Nephron progenitor cell (in vitro differentiated cells): ENCODE results near the gene CEP162.
"Not testable (repeated sequence)": the region's sequence is repeated elsewhere in the genome, so short reads cannot be mapped to it uniquely, and the experiment has no call there.

Experiments used
- DNase-seq: peaks from one replicate; pipeline ENCODE4 v3.0.0; 2021
- H3K27ac Mint-ChIP-seq: 2 replicates; pipeline ENCODE4 v1.8.0; 2021; ENCODE audit warnings: mild to moderate bottlenecking, moderate library complexity, mixed read lengths
- H3K27me3 Mint-ChIP-seq: 2 replicates; pipeline ENCODE4 v1.8.0; 2021; ENCODE audit warnings: mild to moderate bottlenecking, low read depth, mixed read lengths; ENCODE audit not compliant: poor library complexity
- H3K36me3 Mint-ChIP-seq: 2 replicates; pipeline ENCODE4 v1.8.0; 2021; ENCODE audit warnings: low read depth, mixed read lengths
- H3K4me1 Mint-ChIP-seq: 2 replicates; pipeline ENCODE4 v1.8.0; 2021; ENCODE audit warnings: mixed read lengths
- H3K4me3 Mint-ChIP-seq: 2 replicates; pipeline ENCODE4 v1.8.0; 2021; ENCODE audit warnings: mild to moderate bottlenecking, moderate library complexity, mixed read lengths
- H3K9me3 Mint-ChIP-seq: 2 replicates; pipeline ENCODE4 v1.8.0; 2021; ENCODE audit warnings: mild to moderate bottlenecking, moderate library complexity, mixed read lengths
- CTCF ChIP-seq: fragments of 200-600 bp; sonication (generic); IDR thresholded peaks from 2 replicates; pipeline ENCODE4 v1.5.0; 2021; ENCODE audit warnings: antibody characterized with exemption

CEP162 gene

DNA sequence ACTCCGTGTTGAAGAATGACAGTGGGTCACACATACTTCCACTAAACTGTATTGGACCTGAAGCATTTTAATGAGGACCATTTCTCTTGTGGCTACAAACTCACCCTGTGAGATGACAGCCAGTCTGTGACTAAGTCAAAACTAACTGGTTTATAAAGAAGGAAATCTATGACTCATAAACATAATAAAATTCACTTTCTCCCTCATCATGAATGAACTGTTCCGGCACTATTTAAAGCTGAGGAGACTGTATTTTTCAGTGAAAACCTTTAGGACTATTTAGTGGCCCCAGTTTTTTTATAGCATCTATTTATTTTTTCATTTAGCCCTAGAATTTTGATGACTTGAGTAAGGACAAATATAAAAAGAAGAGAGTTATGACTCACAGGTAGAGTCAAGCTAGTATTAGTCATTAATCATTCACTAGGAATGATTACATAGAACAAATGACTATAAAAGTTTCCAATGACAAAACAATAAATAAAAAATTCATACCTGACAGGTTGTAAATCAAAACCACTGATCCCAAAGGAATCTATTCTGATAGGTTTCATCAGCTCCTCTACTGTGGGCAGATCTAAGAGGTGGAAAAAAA lies 34.2 kb downstream of the CEP162 start:
- no peaks in the 10 kb centered on the region for H3K9me3 Mint-ChIP-seq
- peaks cover 81% of the 10 kb centered on the region for H3K36me3 Mint-ChIP-seq
- no peak overlapping the region for H3K27ac Mint-ChIP-seq
- no peaks in the 10 kb centered on the region for H3K27me3 Mint-ChIP-seq
- TF ChIP-seq CTCF: no peak
- H3K4me1 Mint-ChIP-seq: no peaks in the 10 kb centered on the region
- no peak for DNase-seq
- H3K4me3 Mint-ChIP-seq: no peak overlapping the region

GRCh38 chr6:84191802-84192201 lies 35.6 kb downstream of the CEP162 start:
- H3K4me1 Mint-ChIP-seq: no peaks in the 10 kb centered on the region
- H3K4me3 Mint-ChIP-seq: no peak overlapping the region
- H3K27ac Mint-ChIP-seq: no peak overlapping the region
- H3K36me3 Mint-ChIP-seq: peaks cover 79% of the 10 kb centered on the region
- no peak for TF ChIP-seq CTCF
- DNase-seq: no peak
- H3K9me3 Mint-ChIP-seq: no peaks in the 10 kb centered on the region
- H3K27me3 Mint-ChIP-seq: no peaks in the 10 kb centered on the region

- H3K36me3 Mint-ChIP-seq: peaks cover 61% of the 10 kb centered on the region
- H3K27ac Mint-ChIP-seq, H3K4me3 Mint-ChIP-seq, H3K4me1 Mint-ChIP-seq, H3K27me3 Mint-ChIP-seq, H3K9me3 Mint-ChIP-seq, DNase-seq: not testable (repeated sequence)
Measured at GRCh38 chr6:84189356-84189755, 38.1 kb downstream of the CEP162 start.

- TF ChIP-seq CTCF: no peak
- peaks cover 20% of the 10 kb centered on the region for H3K9me3 Mint-ChIP-seq
- no peaks in the 10 kb centered on the region for H3K4me1 Mint-ChIP-seq
Measured at GRCh38 chr6:84183430-84183829, 44.0 kb downstream of the CEP162 start.

GRCh38 chr6:84182001-84182400 lies 45.4 kb downstream of the CEP162 start:
- peaks cover 40% of the 10 kb centered on the region for H3K36me3 Mint-ChIP-seq
- H3K4me3 Mint-ChIP-seq: no peak overlapping the region
- H3K27ac Mint-ChIP-seq: no peak overlapping the region
- peaks cover 23% of the 10 kb centered on the region for H3K9me3 Mint-ChIP-seq
- no peak for DNase-seq
- no peaks in the 10 kb centered on the region for H3K4me1 Mint-ChIP-seq
- no peak for TF ChIP-seq CTCF
- H3K27me3 Mint-ChIP-seq: no peaks in the 10 kb centered on the region

More at GRCh38 chr6:84183430-84183829, 44.0 kb downstream of the CEP162 start:
- DNase-seq: no peak
- no peaks in the 10 kb centered on the region for H3K27me3 Mint-ChIP-seq
- peaks cover 41% of the 10 kb centered on the region for H3K36me3 Mint-ChIP-seq
- no peak overlapping the region for H3K4me3 Mint-ChIP-seq
- H3K27ac Mint-ChIP-seq: no peak overlapping the region

DNA sequence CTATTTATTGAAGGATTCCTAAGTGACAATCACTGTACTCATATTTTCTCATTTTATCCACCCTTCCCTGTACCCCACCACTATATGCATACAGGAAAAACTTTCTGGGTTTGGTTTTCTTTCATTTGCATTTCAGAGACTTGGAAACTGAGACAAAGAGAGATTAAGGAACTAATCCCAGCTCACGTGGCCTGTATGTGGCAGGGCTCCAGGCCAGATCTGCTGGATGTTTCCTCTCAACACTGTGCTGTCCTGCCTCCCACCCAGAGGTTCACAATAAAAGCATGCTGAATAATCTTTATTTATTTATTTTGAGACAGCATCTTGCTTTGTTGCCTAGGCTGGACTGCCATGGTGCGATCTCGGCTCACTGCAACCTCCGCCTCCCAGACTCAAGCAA lies 50.2 kb downstream of the CEP162 start:
- TF ChIP-seq CTCF: no peak
- Mint-ChIP-seq H3K9me3 (peaks cover 23% of the 10 kb centered on the region), H3K4me1 (peaks cover 5% of the 10 kb centered on the region), H3K36me3 (peaks cover 65% of the 10 kb centered on the region), H3K27me3 (no peaks in the 10 kb centered on the region), H3K27ac (no peak overlapping the region), H3K4me3 (no peak overlapping the region)
- no peak for DNase-seq
